Karpas-422 (cell line): ENCODE data around the gene RNF19B. TPM values are rescaled to one million over a fixed set of nuclear protein-coding genes. Genes with fewer than 3 reads are reported as not detected.
"Not testable (repeated sequence)": the region's sequence is repeated elsewhere in the genome, so short reads cannot be mapped to it uniquely, and the experiment has no call there.

ENCODE experiments used
- DNase-seq: peaks from one replicate; pipeline ENCODE4 v3.0.0-alpha.2; 2015
- H2AFZ ChIP-seq: fragments of 200-600 bp; sonication (generic); 2 replicates; pipeline ENCODE4 v1.6.1; 2014; ENCODE audit warnings: antibody characterized with exemption, low read length, mixed read lengths
- H3K27ac ChIP-seq: fragments of 200-600 bp; sonication (generic); 2 replicates; pipeline ENCODE4 v1.5.1; 2014; ENCODE audit warnings: mild to moderate bottlenecking, low read length, moderate library complexity
- H3K27me3 ChIP-seq: fragments of 200-600 bp; sonication (generic); 2 replicates; pipeline ENCODE4 v1.6.1; 2014; ENCODE audit warnings: low read length, mixed read lengths
- H3K36me3 ChIP-seq: fragments of 200-600 bp; sonication (generic); 2 replicates; pipeline ENCODE4 v1.6.1; 2014; ENCODE audit warnings: low read length, mixed read lengths; ENCODE audit not compliant: insufficient read depth
- H3K4me1 ChIP-seq: fragments of 200-600 bp; sonication (generic); 2 replicates; pipeline ENCODE4 v1.6.1; 2014; ENCODE audit warnings: mild to moderate bottlenecking, low read length, mixed read lengths
- H3K4me2 ChIP-seq: fragments of 200-600 bp; sonication (generic); 2 replicates; pipeline ENCODE4 v1.6.1; 2014; ENCODE audit warnings: low read length, low read depth, mild to moderate bottlenecking; ENCODE audit not compliant: poor library complexity, severe bottlenecking
- H3K4me3 ChIP-seq: fragments of 200-600 bp; sonication (generic); 2 replicates; pipeline ENCODE4 v1.5.1; 2014; ENCODE audit warnings: mild to moderate bottlenecking, antibody characterized with exemption, low read length, mixed read lengths
- H3K79me2 ChIP-seq: fragments of 200-600 bp; sonication (generic); 2 replicates; pipeline ENCODE4 v1.6.1; 2014; ENCODE audit warnings: mild to moderate bottlenecking, low read length, mixed read lengths
- H3K9ac ChIP-seq: fragments of 200-600 bp; sonication (generic); 2 replicates; pipeline ENCODE4 v1.6.0; 2014; ENCODE audit warnings: low read length
- H3K9me2 ChIP-seq: fragments of 200-600 bp; sonication (generic), shearing (Covaris generic); replicated peaks from 2 replicates; pipeline ENCODE4 v1.6.0; 2014; ENCODE audit warnings: mild to moderate bottlenecking, low read length, moderate library complexity; ENCODE audit not compliant: insufficient read depth
- H3K9me3 ChIP-seq: fragments of 300-700, 200-600 bp; sonication (generic); 2 replicates; pipeline ENCODE4 v1.6.1; 2014; ENCODE audit warnings: low read length, mixed read lengths
- H4K20me1 ChIP-seq: fragments of 200-600 bp; sonication (generic); 2 replicates; pipeline ENCODE4 v1.6.1; 2014; ENCODE audit warnings: mild to moderate bottlenecking, antibody characterized with exemption, low read length, low read depth; ENCODE audit not compliant: insufficient read depth
- total RNA-seq: library from RNA; depleted of rRNA; stranded (reverse); fragments of >200 nt; shearing (Covaris generic); gene quantifications from 2 replicates; pipeline ENCODE4 v1.2.3, GENCODE V29; 2014; ENCODE audit warnings: low replicate concordance

Gene RNF19B
- total RNA-seq, 1 experiment from 2014 or later, result 86.1 TPM

- peaks cover 40% of the 10 kb centered on the region for H3K4me1 ChIP-seq
- H3K4me2 ChIP-seq, result peak overlapping the region; percentile 91
- peak overlapping the region; percentile 67 for H3K4me3 ChIP-seq
- peak; percentile 93 for DNase-seq
- H3K27ac ChIP-seq, result peak overlapping the region; percentile 93
- H3K9me2 ChIP-seq, result no peaks in the 10 kb centered on the region; the same call in 1 of the 2 replicates
- peak overlapping the region; percentile 80 for H3K9ac ChIP-seq
- H4K20me1 ChIP-seq, result no peaks in the 10 kb centered on the region
- H3K79me2 ChIP-seq, result no peaks in the 10 kb centered on the region
- no peaks in the 10 kb centered on the region for H3K27me3 ChIP-seq
- no peaks in the 10 kb centered on the region for H3K36me3 ChIP-seq
- H2AFZ ChIP-seq, result peak overlapping the region; percentile 38; the same call in 1 of the 2 replicates
- H3K9me3 ChIP-seq, result no peaks in the 10 kb centered on the region
Observed at GRCh38 chr1:32981003-32981901, 16.6 kb upstream of the RNF19B start.

DNA sequence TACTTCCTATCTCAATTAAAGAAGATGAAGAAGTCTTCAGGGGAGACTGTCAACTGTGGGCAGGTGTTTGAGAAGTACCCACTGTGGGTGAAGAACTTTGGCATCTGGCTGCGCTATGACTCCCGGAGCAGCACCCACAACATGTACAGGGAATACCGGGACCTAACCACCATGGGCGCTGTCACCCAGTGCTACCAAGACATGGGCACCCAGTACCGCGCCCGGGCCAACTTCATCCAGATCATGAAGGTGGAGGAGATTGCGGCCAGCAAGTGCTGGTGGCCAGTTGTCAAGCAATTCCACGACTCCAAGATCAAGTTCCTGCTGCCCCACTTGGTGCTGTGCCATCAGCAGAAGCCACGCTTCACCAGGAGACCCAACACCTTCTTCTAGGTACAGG, 15.5 kb upstream of the RNF19B start:
- peak overlapping the region; percentile 93 for H3K27ac ChIP-seq
- H3K36me3 ChIP-seq, result no peaks in the 10 kb centered on the region
- no peaks in the 10 kb centered on the region for H4K20me1 ChIP-seq
- H3K9me2 ChIP-seq, result no peaks in the 10 kb centered on the region; the same call in 1 of the 2 replicates
- H3K4me1 ChIP-seq, result peaks cover 38% of the 10 kb centered on the region
- H3K9ac ChIP-seq, result peak overlapping the region; percentile 80
- no peak overlapping the region for H2AFZ ChIP-seq
- no peaks in the 10 kb centered on the region for H3K9me3 ChIP-seq
- H3K27me3 ChIP-seq, result no peaks in the 10 kb centered on the region
- no peak for DNase-seq
- H3K4me3 ChIP-seq, result peak overlapping the region; percentile 67
- no peaks in the 10 kb centered on the region for H3K79me2 ChIP-seq
- H3K4me2 ChIP-seq, result peak overlapping the region; percentile 91

GRCh38 chr1:32978854-32979253, 14.2 kb upstream of the RNF19B start:
- H3K9me3 ChIP-seq, result no peaks in the 10 kb centered on the region

DNA sequence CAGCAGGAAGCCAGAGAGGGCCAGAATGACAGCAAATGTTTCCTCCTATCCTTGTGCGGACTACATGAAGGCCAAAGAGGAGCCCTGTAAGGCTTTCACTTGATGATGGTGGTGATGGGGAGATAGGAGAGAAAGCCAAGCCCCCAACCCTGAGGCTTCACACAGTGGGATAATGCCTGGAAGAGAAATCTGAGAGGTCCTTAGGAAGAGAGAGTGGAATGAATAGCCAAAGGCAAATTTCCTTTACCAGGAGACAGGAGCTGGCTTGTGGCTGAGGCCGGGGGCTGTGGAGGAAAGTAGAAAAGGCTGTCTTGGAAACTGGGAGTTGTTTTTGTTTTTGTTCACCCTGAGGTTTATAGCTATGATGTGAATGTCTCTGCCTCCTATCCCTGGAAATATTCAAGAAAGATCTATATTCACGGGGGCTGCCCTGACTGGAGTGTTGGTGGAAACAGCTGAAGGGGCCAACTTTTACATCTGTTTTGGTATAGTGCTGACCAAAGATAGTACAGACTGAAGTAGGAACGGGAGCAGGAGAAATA, 13.0 kb upstream of the RNF19B start:
- no peak overlapping the region for H3K4me3 ChIP-seq
- H3K4me2 ChIP-seq, result no peak overlapping the region
- H3K27ac ChIP-seq, result no peak overlapping the region
- no peaks in the 10 kb centered on the region for H3K36me3 ChIP-seq
- H3K9me3 ChIP-seq, result no peaks in the 10 kb centered on the region
- no peaks in the 10 kb centered on the region for H3K79me2 ChIP-seq
- no peak overlapping the region for H2AFZ ChIP-seq
- H3K27me3 ChIP-seq, result no peaks in the 10 kb centered on the region
- peaks cover 27% of the 10 kb centered on the region for H3K4me1 ChIP-seq
- no peak for DNase-seq
- no peaks in the 10 kb centered on the region for H4K20me1 ChIP-seq
- no peaks in the 10 kb centered on the region; the same call in 1 of the 2 replicates for H3K9me2 ChIP-seq
- no peak overlapping the region for H3K9ac ChIP-seq

More at GRCh38 chr1:32978854-32979253, 14.2 kb upstream of the RNF19B start:
- no peaks in the 10 kb centered on the region for H4K20me1 ChIP-seq
- no peak overlapping the region for H3K4me2 ChIP-seq
- peaks cover 27% of the 10 kb centered on the region for H3K4me1 ChIP-seq
- H3K9ac ChIP-seq, result no peak overlapping the region
- H3K79me2 ChIP-seq, result no peaks in the 10 kb centered on the region
- H3K27me3 ChIP-seq, result no peaks in the 10 kb centered on the region
- no peak overlapping the region for H3K4me3 ChIP-seq
- no peak for DNase-seq
- no peak overlapping the region for H3K27ac ChIP-seq
- no peak overlapping the region for H2AFZ ChIP-seq
- H3K36me3 ChIP-seq, result no peaks in the 10 kb centered on the region
- no peaks in the 10 kb centered on the region; the same call in 1 of the 2 replicates for H3K9me2 ChIP-seq

DNA sequence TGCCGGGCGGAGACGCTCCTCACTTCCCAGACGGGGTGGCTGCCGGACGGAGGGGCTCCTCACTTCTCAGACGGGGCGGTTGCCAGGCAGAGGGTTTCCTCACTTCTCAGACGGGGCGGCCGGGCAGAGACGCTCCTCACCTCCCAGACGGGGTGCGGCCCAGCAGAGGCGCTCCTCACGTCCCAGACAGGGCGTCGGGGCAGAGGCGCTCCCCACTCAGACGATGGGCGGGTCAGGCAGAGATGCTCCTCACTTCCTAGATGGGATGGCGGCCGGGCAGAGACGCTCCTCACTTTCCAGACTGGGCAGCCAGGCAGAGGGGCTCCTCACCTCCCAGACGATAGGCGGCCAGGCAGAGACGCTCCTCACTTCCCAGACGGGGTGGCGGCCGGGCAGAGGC, 10.4 kb upstream of the RNF19B start:
- H3K79me2 ChIP-seq, H3K27ac ChIP-seq, H3K9ac ChIP-seq, H2AFZ ChIP-seq, H4K20me1 ChIP-seq, H3K9me2 ChIP-seq, DNase-seq, H3K4me2 ChIP-seq, H3K4me1 ChIP-seq, H3K36me3 ChIP-seq, H3K9me3 ChIP-seq, H3K27me3 ChIP-seq, H3K4me3 ChIP-seq: not testable (repeated sequence)

GRCh38 chr1:32973458-32973857, 8.8 kb upstream of the RNF19B start:
- not testable (repeated sequence) for H3K4me1 ChIP-seq, H3K27ac ChIP-seq, H3K4me2 ChIP-seq

DNA sequence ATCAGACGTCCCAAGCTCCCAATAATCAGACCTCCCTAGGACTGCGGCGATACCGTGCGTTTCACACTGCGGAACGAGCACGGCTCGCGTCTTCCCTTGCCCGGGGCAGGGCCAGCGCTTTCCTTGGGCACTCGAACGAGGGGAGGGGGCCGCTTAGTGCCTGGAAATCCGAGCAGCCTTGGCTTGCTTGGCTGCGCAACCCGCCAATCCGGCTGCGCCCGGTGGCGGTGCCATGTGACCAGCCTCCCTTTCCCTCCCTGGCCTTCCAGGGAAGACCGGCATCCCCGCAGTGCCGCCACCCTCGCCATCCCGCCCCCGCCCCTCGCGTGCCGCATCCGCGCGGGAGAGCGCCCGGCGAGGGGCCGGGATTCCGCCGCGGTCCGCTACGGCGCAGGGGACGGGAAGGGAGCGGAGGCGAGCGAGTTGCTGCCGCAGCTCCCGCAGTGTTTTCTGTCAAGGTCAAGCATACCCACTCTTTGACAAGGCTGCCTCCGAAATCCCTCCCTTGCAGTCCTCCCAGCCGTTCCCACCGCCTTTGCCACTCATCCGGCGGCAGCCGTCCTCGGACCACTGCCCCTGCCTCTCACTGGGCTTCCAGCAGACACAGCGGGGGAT, 8.3 kb upstream of the RNF19B start:
- no peaks in the 10 kb centered on the region for H3K27me3 ChIP-seq
- no peak overlapping the region for H3K4me2 ChIP-seq
- no peaks in the 10 kb centered on the region for H3K79me2 ChIP-seq
- H3K9me2 ChIP-seq, result no peaks in the 10 kb centered on the region
- no peak overlapping the region for H3K9ac ChIP-seq
- no peak for DNase-seq
- H3K4me1 ChIP-seq, result no peaks in the 10 kb centered on the region
- H3K4me3 ChIP-seq, result no peak overlapping the region
- no peaks in the 10 kb centered on the region for H3K36me3 ChIP-seq
- no peak overlapping the region for H2AFZ ChIP-seq
- no peaks in the 10 kb centered on the region for H4K20me1 ChIP-seq
- no peak overlapping the region for H3K27ac ChIP-seq
- H3K9me3 ChIP-seq, result no peaks in the 10 kb centered on the region

More at GRCh38 chr1:32973458-32973857, 8.8 kb upstream of the RNF19B start:
- H3K4me3 ChIP-seq, H3K79me2 ChIP-seq, H3K27me3 ChIP-seq, H3K9me2 ChIP-seq, H3K9me3 ChIP-seq, H3K36me3 ChIP-seq, H2AFZ ChIP-seq, H4K20me1 ChIP-seq, DNase-seq, H3K9ac ChIP-seq: not testable (repeated sequence)

GRCh38 chr1:32971576-32971975, 7.0 kb upstream of the RNF19B start:
- Histone ChIP-seq H3K4me1 (no peaks in the 10 kb centered on the region), H4K20me1 (no peaks in the 10 kb centered on the region), H3K79me2 (no peaks in the 10 kb centered on the region), H3K27ac (no peak overlapping the region), H3K4me3 (no peak overlapping the region), H3K4me2 (no peak overlapping the region), H2AFZ (no peak overlapping the region), H3K9ac (no peak overlapping the region), H3K9me3 (no peaks in the 10 kb centered on the region), H3K36me3 (no peaks in the 10 kb centered on the region), H3K27me3 (no peaks in the 10 kb centered on the region), H3K9me2 (no peaks in the 10 kb centered on the region)
- no peak for DNase-seq
